Measurements from ENCODE around the gene TSEN15. TPM values are rescaled to one million over a fixed set of nuclear protein-coding genes. Genes with fewer than 3 reads are reported as not detected.

TSEN15 gene
- total RNA-seq, 2 experiments from 2014 or later: 45.1 to 48.7 TPM

GRCh38 chr1:184114818-184115398 lies 63.4 kb downstream of the TSEN15 start:
- POLR2A ChIA-PET: no interaction called here
- DNase-seq: no peak

GRCh38 chr1:184116287-184116686 lies 64.8 kb downstream of the TSEN15 start:
- CTCF ChIA-PET: no interaction called here

More at GRCh38 chr1:184114818-184115398, 63.4 kb downstream of the TSEN15 start:
- H3K36me3 Mint-ChIP-seq (ENCODE audit: low read depth): no peaks in the 10 kb centered on the region
- CTCF ChIA-PET: no interaction called here
- H3K27ac Mint-ChIP-seq: no peak overlapping the region
- no peaks in the 10 kb centered on the region for H3K27me3 Mint-ChIP-seq (ENCODE audit: low read depth)
- H3K4me1 Mint-ChIP-seq (ENCODE audit: low read depth): peaks cover 5% of the 10 kb centered on the region
- no peak overlapping the region for H3K4me3 Mint-ChIP-seq
- no peak for ATAC-seq
- no peaks in the 10 kb centered on the region for H3K9me3 Mint-ChIP-seq (ENCODE audit: insufficient read depth)

GRCh38 chr1:184118046-184118445 lies 66.5 kb downstream of the TSEN15 start:
- no peaks in the 10 kb centered on the region for H3K4me1 Mint-ChIP-seq (ENCODE audit: low read depth)
- DNase-seq (no peak), ATAC-seq (no peak)
- H3K27me3 Mint-ChIP-seq (ENCODE audit: low read depth): no peaks in the 10 kb centered on the region
- ChIA-PET POLR2A (no interaction called here), CTCF (no interaction called here)
- no peak overlapping the region for H3K4me3 Mint-ChIP-seq
- H3K27ac Mint-ChIP-seq: no peak overlapping the region
- H3K9me3 Mint-ChIP-seq (ENCODE audit: insufficient read depth): no peaks in the 10 kb centered on the region
- H3K36me3 Mint-ChIP-seq (ENCODE audit: low read depth): no peaks in the 10 kb centered on the region

More at GRCh38 chr1:184116287-184116686, 64.8 kb downstream of the TSEN15 start:
- DNase-seq (no peak), ATAC-seq (no peak)
- POLR2A ChIA-PET: no interaction called here
- no peak overlapping the region for H3K4me3 Mint-ChIP-seq
- H3K9me3 Mint-ChIP-seq (ENCODE audit: insufficient read depth): no peaks in the 10 kb centered on the region
- H3K36me3 Mint-ChIP-seq (ENCODE audit: low read depth): no peaks in the 10 kb centered on the region
- H3K27me3 Mint-ChIP-seq (ENCODE audit: low read depth): no peaks in the 10 kb centered on the region
- no peaks in the 10 kb centered on the region for H3K4me1 Mint-ChIP-seq (ENCODE audit: low read depth)
- no peak overlapping the region for H3K27ac Mint-ChIP-seq

Other genes starting within 250 kb of the TSEN15 start
- gene RGL1, start 246.6 kb upstream of the TSEN15 start, total RNA-seq: 1 to 10 TPM; 1.3 to 1.4 TPM
- under 1 TPM; 0.08 to 0.10 TPM for gene COLGALT2, start 14.0 kb upstream of the TSEN15 start, total RNA-seq